HG03354 (cell line): ENCODE results near the gene MEIS2.

Experiments used
- ATAC-seq: cut with Tn5 transposase; IDR thresholded peaks from one replicate; pipeline ENCODE4 v1.9.1; 2021; ENCODE audit warnings: mild to moderate bottlenecking; ENCODE audit not compliant: unreplicated experiment, poor library complexity, severe bottlenecking

The MEIS2 gene

DNA sequence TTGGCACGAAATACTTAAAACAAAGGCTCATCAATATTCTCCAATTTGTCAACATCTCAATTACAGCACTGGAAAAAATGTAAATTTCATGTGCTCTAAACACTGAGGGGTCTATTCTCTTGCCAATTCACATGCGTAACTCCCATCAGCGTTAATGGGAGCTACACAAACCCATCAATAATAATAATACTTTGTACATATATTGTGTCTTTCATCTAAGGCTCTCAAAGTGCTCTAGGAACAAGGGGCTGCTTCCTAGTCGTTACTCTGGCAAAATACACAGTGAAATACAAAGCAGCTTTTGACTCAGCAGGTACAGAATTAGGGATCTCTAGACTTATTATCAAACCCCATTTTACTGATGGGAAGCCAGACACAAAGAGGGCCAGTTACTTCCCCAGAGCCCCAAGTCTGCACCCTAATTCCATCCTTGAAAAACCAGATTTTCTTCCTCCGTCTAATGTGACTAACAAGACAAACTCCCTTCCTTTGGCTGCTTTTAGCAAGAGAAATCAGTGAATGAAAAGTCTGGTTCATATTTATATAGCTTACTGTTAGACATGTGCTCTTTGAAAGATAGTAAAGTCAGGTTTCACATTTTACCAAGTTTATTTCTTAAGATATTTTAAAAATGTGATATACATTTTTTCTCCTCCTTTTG is 20.0 kb downstream of the MEIS2 start:
- ATAC-seq, result no peak

GRCh38 chr15:37079726-37080125 is 20.6 kb downstream of the MEIS2 start:
- ATAC-seq, result no peak

DNA sequence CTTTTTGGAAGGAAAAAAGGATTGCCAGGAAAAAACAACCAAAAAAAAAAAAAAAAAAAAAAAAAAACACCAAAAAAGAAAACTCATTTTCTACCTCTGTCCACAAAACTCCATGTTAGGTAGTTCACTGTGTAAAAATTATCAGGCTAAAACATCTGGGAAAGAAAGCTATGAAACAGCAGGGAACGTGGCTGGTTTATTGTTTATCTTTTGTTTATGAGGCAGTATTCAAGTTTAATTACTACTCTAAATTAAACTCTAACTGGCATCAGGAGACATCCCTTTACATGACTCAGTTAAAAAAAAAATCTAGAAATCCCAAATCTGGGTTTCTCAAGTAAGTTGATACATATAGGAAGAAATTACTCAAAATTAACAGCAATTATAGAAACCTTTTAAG is 21.8 kb downstream of the MEIS2 start:
- no peak for ATAC-seq

GRCh38 chr15:37077623-37078351 is 22.6 kb downstream of the MEIS2 start:
- no peak for ATAC-seq

GRCh38 chr15:37076543-37076942 is 23.8 kb downstream of the MEIS2 start:
- no peak for ATAC-seq

- no peak for ATAC-seq
Observed at GRCh38 chr15:37075777-37076176, 24.6 kb downstream of the MEIS2 start.

DNA sequence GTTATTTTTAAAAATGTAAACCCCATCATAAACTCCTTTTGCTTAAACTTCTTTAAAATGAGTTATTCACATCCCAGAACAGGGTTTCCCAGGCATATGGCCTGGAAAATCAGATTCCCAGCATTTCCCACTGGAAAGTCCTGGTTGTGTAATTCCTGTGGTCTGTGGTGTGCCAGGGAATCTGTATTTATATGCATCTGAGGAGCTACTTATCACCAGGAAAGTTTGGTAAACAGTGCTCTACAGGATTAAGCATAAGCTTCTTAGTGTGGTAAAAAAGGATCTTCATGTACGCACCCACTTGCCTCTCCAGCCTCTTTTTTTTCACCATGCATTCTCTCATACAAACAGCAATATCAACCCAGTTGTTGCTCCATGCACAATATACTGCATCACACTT is 28.2 kb downstream of the MEIS2 start:
- ATAC-seq, result no peak

DNA sequence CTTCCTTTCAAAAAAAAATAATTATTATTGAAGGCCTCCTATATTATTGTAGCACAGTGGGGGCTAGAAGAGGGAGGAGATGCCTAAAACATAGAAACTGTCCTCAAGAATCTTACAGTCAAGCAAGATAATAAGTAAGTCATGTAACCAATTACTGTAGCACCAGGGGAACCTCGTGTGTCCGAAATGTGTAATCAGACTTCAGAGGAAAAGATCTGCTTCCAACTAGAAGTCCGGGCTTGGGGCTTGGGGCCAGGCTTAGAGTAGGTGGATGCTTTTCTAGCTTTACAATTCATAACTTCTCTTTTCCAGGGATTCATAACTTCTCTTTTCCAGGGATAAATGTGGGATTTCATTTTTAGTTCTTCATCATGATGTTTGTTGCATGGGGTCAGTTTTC is 29.2 kb downstream of the MEIS2 start:
- no peak for ATAC-seq

DNA sequence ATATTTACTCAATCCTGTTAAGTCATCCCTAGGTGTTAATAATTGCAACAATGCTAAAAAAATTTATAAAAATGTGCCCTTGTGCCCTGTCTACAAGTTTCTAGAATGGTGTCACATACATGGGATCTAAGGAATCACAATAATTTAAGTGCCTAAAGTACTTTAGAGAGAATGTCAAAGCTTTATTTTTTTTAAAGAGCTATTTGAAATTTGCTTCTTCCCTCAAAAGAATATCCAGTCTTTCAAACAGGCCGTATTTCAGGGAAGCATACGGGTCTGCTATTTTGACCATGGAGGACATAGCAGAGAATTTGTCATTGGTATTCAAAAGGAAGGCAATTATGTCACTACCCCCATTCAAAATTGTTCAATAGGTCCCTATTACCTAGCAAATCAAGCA is 29.7 kb downstream of the MEIS2 start:
- no peak for ATAC-seq

DNA sequence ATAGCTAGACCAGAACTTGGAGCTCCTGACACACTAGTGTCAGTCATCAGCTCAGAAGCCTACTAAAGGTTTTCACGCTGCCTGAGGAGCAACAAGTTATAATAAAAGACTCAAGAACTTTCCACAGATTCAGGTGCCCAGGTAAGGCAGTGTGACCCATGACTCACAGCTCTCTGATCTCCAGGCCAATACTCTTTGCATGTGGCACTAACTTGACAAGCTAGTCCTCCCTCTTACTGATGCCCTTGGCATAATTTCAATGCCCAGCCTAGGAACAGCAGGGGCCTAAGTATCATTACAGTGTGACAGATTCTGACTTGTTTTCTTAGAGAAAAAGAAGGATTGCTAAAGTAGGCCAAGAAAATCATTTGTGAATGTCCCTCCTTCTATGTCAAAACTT is 38.4 kb downstream of the MEIS2 start:
- ATAC-seq, result no peak

DNA sequence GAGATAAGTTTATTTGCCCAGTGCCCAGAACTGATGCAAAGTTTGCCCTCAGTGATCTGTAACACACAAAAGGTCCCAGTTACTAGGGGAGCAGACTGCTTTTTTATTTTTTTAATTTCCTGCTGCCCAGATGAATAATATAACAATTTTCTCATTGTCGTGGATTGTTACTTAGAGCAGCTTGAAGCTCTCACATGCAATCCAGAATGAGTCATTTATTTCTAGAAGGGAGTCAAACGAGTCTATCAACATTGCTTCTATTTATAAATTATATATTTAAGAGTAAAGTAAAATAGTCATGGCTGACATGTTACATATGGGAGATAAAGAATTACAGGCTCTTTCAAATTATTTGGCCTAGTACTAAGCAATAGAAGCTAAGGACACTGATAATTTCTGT is 41.3 kb downstream of the MEIS2 start:
- ATAC-seq, result no peak

DNA sequence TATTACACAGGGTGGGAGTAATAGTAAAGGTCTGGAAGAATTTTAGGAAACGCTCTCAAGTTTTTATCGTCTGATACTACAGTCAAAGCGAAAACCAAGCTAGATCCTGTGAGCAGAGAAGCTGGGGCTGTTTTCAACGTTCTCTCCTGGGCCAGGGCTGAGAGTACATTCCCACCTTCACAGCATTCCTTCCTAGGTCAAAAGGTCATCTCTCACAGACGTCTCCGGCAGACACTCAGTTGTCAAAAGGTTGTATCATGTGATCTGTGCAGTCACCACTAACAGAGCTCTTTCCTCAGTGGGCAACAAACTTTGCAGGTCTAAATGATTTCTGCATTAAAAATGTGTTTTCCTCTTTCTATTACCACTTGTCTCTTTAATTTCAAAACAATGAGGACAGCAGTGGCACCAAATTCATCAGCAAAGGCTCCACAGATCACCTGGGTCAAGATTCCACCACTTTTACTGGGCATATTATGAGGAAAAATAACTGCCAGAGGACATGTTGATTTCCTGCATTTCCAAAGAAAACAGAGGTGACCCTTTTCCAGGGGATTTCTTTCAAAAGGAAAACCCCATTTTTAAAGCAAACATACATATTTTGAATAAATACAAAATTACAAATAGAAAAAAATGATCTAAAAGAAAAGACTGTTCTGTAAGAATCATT is 41.9 kb downstream of the MEIS2 start:
- no peak for ATAC-seq

DNA sequence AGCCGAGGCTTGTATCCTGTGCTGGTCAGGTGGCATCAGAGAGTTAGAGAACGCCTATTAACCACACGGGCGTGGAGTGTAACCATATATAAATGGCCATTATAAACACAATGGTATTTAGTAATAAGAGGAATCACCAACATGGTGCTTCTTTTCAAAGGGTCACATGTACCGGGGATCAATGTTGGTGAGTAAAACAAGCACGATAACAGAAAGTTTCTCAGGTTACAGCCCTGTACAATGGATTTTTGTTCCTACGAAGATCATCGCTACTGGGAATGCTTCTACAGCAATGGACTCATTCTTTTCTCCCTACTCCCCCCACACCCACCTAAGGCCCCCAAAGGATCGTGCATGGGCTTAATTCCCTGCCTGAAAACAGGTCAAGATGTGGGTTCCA is 42.5 kb downstream of the MEIS2 start:
- ATAC-seq, result no peak

DNA sequence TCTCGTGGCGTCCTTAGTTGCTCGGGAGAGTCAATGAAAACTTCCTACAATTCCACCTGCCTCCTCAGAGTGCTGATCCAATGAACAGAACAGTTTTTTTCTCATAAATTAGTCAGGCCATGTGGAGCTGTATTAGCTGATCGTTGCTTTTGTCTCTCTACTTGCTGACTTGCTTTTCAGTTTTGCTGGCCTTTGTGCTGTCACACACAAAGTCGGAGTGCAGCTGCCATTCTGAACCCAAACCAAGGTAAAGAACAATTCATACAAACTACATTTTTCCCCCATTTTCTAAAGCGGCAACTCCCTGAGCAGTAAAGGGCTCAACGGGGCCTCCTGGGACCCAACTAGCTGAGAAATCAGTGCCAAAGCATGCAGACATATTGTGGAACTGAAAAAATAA is 43.1 kb downstream of the MEIS2 start:
- ATAC-seq, result no peak

DNA sequence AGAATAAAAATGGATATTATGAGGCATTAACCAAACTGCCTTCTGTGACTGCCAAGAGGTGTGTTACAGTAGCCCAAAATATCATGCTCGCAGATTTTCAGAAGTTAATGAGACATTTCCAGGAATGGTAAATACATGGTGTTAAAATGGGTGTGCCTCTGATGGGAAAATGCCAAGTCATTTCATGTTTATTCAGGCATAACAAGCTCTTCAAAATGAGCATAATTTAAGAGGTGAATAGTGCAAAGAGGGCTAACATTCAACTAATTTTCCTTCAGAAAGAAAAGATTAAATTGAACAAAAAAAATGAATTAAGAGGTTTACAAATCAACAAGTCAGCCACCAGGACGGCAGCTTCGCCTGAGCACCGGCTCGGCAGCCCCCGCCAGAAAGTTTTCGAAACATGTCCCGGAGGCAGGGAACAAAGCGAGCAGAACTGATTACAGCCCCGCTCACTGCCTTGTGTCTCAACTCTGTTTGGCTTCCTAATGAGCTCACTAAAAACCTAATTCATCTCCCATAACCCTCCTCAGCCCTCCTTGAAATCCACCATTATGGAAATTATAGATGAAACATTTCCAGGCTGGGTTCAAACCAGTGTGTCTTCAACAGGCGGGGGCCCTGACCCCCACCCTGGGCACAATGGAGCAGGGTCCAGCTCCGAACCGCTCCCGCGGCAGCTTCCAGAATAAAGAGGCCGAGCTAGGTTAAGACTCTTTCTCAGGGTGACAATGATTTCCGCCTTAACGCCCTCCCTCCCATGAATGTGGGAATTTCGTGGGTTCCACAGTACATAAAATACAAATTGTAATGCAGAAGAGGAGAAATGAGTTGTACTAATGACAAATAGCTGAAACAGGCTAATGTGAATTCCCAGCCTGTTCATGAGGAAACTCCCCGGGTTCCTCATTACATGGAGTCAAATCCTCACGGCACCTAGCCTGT is 43.9 kb downstream of the MEIS2 start:
- ATAC-seq, result no peak

GRCh38 chr15:37055481-37055880 is 44.9 kb downstream of the MEIS2 start:
- no peak for ATAC-seq

- ATAC-seq, result no peak
Observed at GRCh38 chr15:37054336-37054735, 46.0 kb downstream of the MEIS2 start.

- no peak for ATAC-seq
Observed at GRCh38 chr15:37053166-37053565, 47.2 kb downstream of the MEIS2 start.

DNA sequence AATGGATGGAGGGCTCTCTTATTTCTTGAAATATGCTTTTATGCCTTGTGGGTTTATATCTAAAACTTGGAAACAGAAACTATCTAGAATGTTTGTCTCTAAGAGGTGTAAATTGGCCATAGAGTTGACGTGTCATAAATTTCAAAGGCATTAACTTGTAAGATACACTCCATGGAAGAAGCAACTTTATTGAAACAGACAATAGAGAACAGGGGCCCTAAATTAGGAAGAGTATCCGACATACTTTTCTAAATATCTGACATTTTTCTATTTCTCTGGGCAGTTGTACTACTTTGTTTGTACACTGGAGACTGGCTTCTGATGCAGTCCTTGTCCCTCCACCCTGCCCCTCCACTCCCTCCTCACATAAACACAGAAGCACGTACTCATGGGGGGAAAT is 50.0 kb downstream of the MEIS2 start:
- no peak for ATAC-seq
